Neural cell (in vitro differentiated cells): Measurements from ENCODE around the gene KIF22. TPM values are rescaled to one million over a fixed set of nuclear protein-coding genes. Genes with fewer than 3 reads are reported as not detected.

Source experiments
- H2AFZ ChIP-seq: fragments of 200-600, 300-800 bp; sonication (generic), shearing (Covaris generic); 2 replicates; pipeline ENCODE4 v1.6.0; 2014; ENCODE audit warnings: low read depth, mild to moderate bottlenecking, antibody characterized with exemption, low read length, moderate library complexity
- H3F3A ChIP-seq: fragments of 200-600 bp; shearing (Covaris generic); 2 replicates; pipeline ENCODE4 v1.6.1; 2016; ENCODE audit warnings: mild to moderate bottlenecking, moderate library complexity, mixed read lengths, antibody characterized with exemption, low read length; ENCODE audit not compliant: insufficient read depth, poor library complexity, severe bottlenecking
- H3K27ac ChIP-seq: fragments of 200-600, 300-800 bp; sonication (generic), shearing (Covaris generic); 2 replicates; pipeline ENCODE4 v1.5.1; 2014; ENCODE audit warnings: mild to moderate bottlenecking, low read length, moderate library complexity
- H3K27me3 ChIP-seq: fragments of 300-800, 200-600 bp; sonication (generic), shearing (Covaris generic); 2 replicates; pipeline ENCODE4 v1.6.0; 2014; ENCODE audit warnings: mild to moderate bottlenecking, low read depth, low read length, moderate library complexity; ENCODE audit not compliant: insufficient read depth
- H3K36me3 ChIP-seq: fragments of 300-800, 200-600 bp; sonication (generic), shearing (Covaris generic); 2 replicates; pipeline ENCODE4 v1.5.1; 2014; ENCODE audit warnings: mild to moderate bottlenecking, antibody characterized with exemption, low read length, moderate library complexity; ENCODE audit not compliant: insufficient read depth
- H3K4me2 ChIP-seq: fragments of 300-800, 200-600 bp; sonication (generic), shearing (Covaris generic); 2 replicates; pipeline ENCODE4 v1.6.0; 2014; ENCODE audit warnings: mild to moderate bottlenecking, low read length
- H3K4me3 ChIP-seq: fragments of 300-800, 200-600 bp; sonication (generic), shearing (Covaris generic); 2 replicates; pipeline ENCODE4 v1.5.1; 2014; ENCODE audit warnings: mild to moderate bottlenecking, low read length, moderate library complexity
- H3K79me2 ChIP-seq: fragments of 200-600 bp; shearing (Covaris generic); replicated peaks from 2 replicates; pipeline ENCODE4 v1.6.0; 2014; ENCODE audit warnings: mild to moderate bottlenecking, low read length, moderate library complexity; ENCODE audit not compliant: insufficient read depth
- H3K9ac ChIP-seq: fragments of 300-800, 200-600 bp; sonication (generic), shearing (Covaris generic); 2 replicates; pipeline ENCODE4 v1.6.1; 2016; ENCODE audit warnings: mild to moderate bottlenecking, low read length, mixed read lengths
- H3K9me2 ChIP-seq: fragments of 200-600 bp; shearing (Covaris generic); 2 replicates; pipeline ENCODE4 v1.6.1; 2016; ENCODE audit warnings: mild to moderate bottlenecking, low read length, mixed read lengths; ENCODE audit not compliant: insufficient read depth
- H3K9me3 ChIP-seq: fragments of 200-600, 300-800 bp; sonication (generic), shearing (Covaris generic); 2 replicates; pipeline ENCODE4 v1.6.1; 2016; ENCODE audit warnings: mild to moderate bottlenecking, mixed run types, low read length, moderate library complexity, mixed read lengths
- H4K20me1 ChIP-seq: fragments of 200-600 bp; shearing (Covaris generic); 2 replicates; pipeline ENCODE4 v1.6.1; 2016; ENCODE audit warnings: mild to moderate bottlenecking, mixed run types; ENCODE audit not compliant: insufficient read depth
- CTCF ChIP-seq: fragments of 450-650 bp; IDR thresholded peaks from 2 replicates; pipeline ENCODE4 v1.5.1; 2014; ENCODE audit warnings: antibody characterized with exemption, mild to moderate bottlenecking, moderate library complexity; ENCODE audit not compliant: poor library complexity, severe bottlenecking
- EP300 ChIP-seq: fragments of 450-650 bp; conservative IDR thresholded peaks from 2 replicates; pipeline ENCODE4 v1.6.1; 2014; ENCODE audit warnings: antibody characterized with exemption, mild to moderate bottlenecking, moderate library complexity; ENCODE audit not compliant: poor library complexity, severe bottlenecking
- EZH2 ChIP-seq: fragments of 200-600, 300-800 bp; shearing (Covaris generic), sonication (generic); IDR thresholded peaks from 2 replicates; pipeline ENCODE4 v1.6.1; 2014; ENCODE audit warnings: antibody characterized with exemption, low read length, borderline replicate concordance, mild to moderate bottlenecking; ENCODE audit not compliant: insufficient read depth, poor library complexity, severe bottlenecking
- MXI1 ChIP-seq: fragments of 450-650 bp; conservative IDR thresholded peaks from 2 replicates; pipeline ENCODE4 v1.6.1; 2014; ENCODE audit warnings: antibody characterized with exemption, mild to moderate bottlenecking; ENCODE audit not compliant: poor library complexity, severe bottlenecking
- POLR2AphosphoS5 ChIP-seq: IDR thresholded peaks from 2 replicates; pipeline ENCODE4 v1.6.1; 2012
- RAD21 ChIP-seq: fragments of 450-650 bp; conservative IDR thresholded peaks from 2 replicates; pipeline ENCODE4 v1.6.1; 2014; ENCODE audit warnings: antibody characterized with exemption, mild to moderate bottlenecking, moderate library complexity
- SMC3 ChIP-seq: fragments of 450-650 bp; conservative IDR thresholded peaks from 2 replicates; pipeline ENCODE4 v1.6.1; 2014; ENCODE audit warnings: antibody characterized with exemption, mild to moderate bottlenecking, moderate library complexity; ENCODE audit not compliant: poor library complexity
- TAF1 ChIP-seq: IDR thresholded peaks from 2 replicates; pipeline ENCODE4 v1.6.1; 2012; ENCODE audit warnings: low read depth
- polyA plus RNA-seq: library from polyadenylated mRNA; depleted of rRNA; stranded (reverse); fragments of >200 nt; gene quantifications from 2 replicates; pipeline ENCODE4 v1.2.3, GENCODE V29; 2014
- TF ChIP-seq, protein P1 (sequence below): IDR thresholded peaks from 2 replicates; pipeline ENCODE4 v1.6.1; 2012; ENCODE audit warnings: borderline replicate concordance

KIF22 gene
- polyA plus RNA-seq, 1 donor from 2014 or later, result 81.1 TPM

- Histone ChIP-seq H3K4me3 (no peak overlapping the region), H3K9ac (no peak overlapping the region), H3K9me2 (no peaks in the 10 kb centered on the region), H3F3A (no peaks in the 10 kb centered on the region), H3K79me2 (peaks cover 46% of the 10 kb centered on the region), H3K4me2 (no peak overlapping the region), H3K9me3 (no peaks in the 10 kb centered on the region), H2AFZ (no peak overlapping the region), H3K27ac (no peak overlapping the region), H3K27me3 (no peaks in the 10 kb centered on the region), H3K36me3 (peaks cover 5% of the 10 kb centered on the region), H4K20me1 (no peaks in the 10 kb centered on the region)
- TF ChIP-seq POLR2AphosphoS5 (no peak), SMC3 (no peak), RAD21 (no peak)
Observed at GRCh38 chr16:29794231-29794710, 3.7 kb downstream of the KIF22 start.

- H3K9me2 ChIP-seq, result no peaks in the 10 kb centered on the region
- no peak overlapping the region for H3K27ac ChIP-seq
- no peak overlapping the region for H3K9ac ChIP-seq
Observed at GRCh38 chr16:29802416-29802935, 11.9 kb downstream of the KIF22 start.

More at GRCh38 chr16:29802416-29802935, 11.9 kb downstream of the KIF22 start:
- Histone ChIP-seq H3F3A (peaks cover 7% of the 10 kb centered on the region), H4K20me1 (no peaks in the 10 kb centered on the region), H2AFZ (no peak overlapping the region), H3K27me3 (no peaks in the 10 kb centered on the region), H3K4me2 (no peak overlapping the region), H3K79me2 (no peaks in the 10 kb centered on the region), H3K36me3 (no peaks in the 10 kb centered on the region), H3K4me3 (no peak overlapping the region), H3K9me3 (no peaks in the 10 kb centered on the region)
- TF ChIP-seq TAF1, result no peak
- TF ChIP-seq SMC3, result no peak
- TF ChIP-seq CTCF, result no peak
- TF ChIP-seq EP300, result no peak
- TF ChIP-seq, protein P1, sequence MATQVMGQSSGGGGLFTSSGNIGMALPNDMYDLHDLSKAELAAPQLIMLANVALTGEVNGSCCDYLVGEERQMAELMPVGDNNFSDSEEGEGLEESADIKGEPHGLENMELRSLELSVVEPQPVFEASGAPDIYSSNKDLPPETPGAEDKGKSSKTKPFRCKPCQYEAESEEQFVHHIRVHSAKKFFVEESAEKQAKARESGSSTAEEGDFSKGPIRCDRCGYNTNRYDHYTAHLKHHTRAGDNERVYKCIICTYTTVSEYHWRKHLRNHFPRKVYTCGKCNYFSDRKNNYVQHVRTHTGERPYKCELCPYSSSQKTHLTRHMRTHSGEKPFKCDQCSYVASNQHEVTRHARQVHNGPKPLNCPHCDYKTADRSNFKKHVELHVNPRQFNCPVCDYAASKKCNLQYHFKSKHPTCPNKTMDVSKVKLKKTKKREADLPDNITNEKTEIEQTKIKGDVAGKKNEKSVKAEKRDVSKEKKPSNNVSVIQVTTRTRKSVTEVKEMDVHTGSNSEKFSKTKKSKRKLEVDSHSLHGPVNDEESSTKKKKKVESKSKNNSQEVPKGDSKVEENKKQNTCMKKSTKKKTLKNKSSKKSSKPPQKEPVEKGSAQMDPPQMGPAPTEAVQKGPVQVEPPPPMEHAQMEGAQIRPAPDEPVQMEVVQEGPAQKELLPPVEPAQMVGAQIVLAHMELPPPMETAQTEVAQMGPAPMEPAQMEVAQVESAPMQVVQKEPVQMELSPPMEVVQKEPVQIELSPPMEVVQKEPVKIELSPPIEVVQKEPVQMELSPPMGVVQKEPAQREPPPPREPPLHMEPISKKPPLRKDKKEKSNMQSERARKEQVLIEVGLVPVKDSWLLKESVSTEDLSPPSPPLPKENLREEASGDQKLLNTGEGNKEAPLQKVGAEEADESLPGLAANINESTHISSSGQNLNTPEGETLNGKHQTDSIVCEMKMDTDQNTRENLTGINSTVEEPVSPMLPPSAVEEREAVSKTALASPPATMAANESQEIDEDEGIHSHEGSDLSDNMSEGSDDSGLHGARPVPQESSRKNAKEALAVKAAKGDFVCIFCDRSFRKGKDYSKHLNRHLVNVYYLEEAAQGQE, result no peak
- TF ChIP-seq RAD21, result no peak
- no peak for TF ChIP-seq POLR2AphosphoS5
- no peak for TF ChIP-seq EZH2
- no peak for TF ChIP-seq MXI1
